Bronchial epithelial cell (primary cell): ENCODE measurements around the gene FRMD4A. TPM values are rescaled to one million over a fixed set of nuclear protein-coding genes. Genes with fewer than 3 reads are reported as not detected.

Experiments used
- DNase-seq: peaks from one replicate; pipeline ENCODE4 v3.0.0-alpha.2; 2010; ENCODE audit warnings: low read depth
- FAIRE-seq: peaks from 2 replicates; lab custom pipeline; 2011; peaks lifted over from hg19 to GRCh38; lab: Jason Lieb, UNC
- H3K27me3 ChIP-seq: 2 replicates; pipeline ENCODE4 v1.5.1; 2011; ENCODE audit warnings: low read length; ENCODE audit not compliant: control insufficient read depth, insufficient read depth
- H3K36me3 ChIP-seq: 2 replicates; pipeline ENCODE4 v1.5.1; 2011; ENCODE audit warnings: low read length; ENCODE audit not compliant: control insufficient read depth, insufficient read depth
- H3K4me3 ChIP-seq: 2 replicates; pipeline ENCODE4 v1.5.1; 2011; ENCODE audit warnings: mild to moderate bottlenecking, low read depth, low read length, control low read depth
- total RNA-seq: library from RNA; depleted of rRNA; stranded (reverse); fragments of >200 nt; gene quantifications from 2 replicates; pipeline ENCODE4 v1.2.1, GENCODE V29; 2014
- TF ChIP-seq, protein P1 (sequence below): IDR thresholded peaks from 2 replicates; pipeline ENCODE4 v1.5.1; 2011; ENCODE audit warnings: mild to moderate bottlenecking, moderate library complexity, low read length, control low read depth, inconsistent platforms; ENCODE audit not compliant: insufficient read depth, severe bottlenecking

Gene FRMD4A
- total RNA-seq, 1 donor from 2014 or later, result 3.2 TPM

DNA sequence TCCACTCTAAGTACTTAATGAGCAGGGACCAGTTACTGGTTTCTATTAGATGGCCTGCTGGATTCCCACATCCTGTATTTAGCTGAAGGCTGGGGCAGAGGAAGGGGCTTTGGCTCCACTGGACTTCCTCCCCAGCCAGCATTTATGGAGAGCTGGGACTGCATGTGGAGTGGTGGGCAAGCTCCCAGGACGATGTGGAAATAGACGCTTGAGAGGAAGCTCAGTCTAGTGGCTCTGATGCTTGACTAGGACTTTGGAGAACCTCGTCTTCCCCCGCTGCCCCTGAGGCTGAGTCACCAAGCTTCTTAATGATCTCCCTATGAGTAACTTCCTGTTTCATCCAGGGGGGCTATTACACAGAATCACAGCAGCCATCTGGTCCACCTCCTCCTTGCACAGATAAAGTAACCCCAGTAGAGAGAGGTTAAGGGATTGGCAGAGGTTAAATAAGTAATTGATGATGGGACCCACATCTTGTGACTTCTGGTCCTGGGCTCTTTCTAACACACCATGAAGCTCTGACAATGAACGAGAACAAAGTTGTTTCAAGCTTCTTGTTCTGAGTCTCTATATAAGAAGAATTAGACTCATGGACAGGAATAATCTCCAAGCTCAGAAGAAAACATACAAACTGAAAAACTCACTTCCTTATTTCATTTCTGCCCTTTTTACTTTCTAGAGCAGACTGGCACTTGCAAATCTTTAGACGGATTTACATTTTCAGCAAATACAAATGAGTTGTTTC lies 617.7 kb downstream of the FRMD4A start:
- H3K4me3 ChIP-seq, result no peak overlapping the region
- H3K27me3 ChIP-seq, result no peaks in the 10 kb centered on the region
- FAIRE-seq (no peak), DNase-seq (peak; percentile 86)
- no peaks in the 10 kb centered on the region for H3K36me3 ChIP-seq
- TF ChIP-seq, protein P1, sequence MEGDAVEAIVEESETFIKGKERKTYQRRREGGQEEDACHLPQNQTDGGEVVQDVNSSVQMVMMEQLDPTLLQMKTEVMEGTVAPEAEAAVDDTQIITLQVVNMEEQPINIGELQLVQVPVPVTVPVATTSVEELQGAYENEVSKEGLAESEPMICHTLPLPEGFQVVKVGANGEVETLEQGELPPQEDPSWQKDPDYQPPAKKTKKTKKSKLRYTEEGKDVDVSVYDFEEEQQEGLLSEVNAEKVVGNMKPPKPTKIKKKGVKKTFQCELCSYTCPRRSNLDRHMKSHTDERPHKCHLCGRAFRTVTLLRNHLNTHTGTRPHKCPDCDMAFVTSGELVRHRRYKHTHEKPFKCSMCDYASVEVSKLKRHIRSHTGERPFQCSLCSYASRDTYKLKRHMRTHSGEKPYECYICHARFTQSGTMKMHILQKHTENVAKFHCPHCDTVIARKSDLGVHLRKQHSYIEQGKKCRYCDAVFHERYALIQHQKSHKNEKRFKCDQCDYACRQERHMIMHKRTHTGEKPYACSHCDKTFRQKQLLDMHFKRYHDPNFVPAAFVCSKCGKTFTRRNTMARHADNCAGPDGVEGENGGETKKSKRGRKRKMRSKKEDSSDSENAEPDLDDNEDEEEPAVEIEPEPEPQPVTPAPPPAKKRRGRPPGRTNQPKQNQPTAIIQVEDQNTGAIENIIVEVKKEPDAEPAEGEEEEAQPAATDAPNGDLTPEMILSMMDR, result no peak

DNA sequence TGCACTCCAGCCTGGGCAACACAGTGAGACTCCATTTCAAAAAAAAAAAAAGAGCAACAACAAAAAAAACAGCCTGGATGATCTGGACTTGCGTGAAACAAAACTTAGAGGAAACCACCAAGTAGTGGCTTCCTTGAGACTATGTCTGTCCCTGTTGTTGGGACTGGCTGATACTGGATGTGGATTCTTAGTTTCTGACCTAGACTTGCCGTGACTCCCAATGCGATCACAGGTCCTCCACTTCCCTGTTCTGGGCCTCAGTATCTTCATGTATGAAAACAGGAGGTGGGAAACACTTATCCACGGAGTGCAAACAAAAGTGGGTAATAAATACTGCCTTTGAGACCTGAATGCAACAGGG lies 618.3 kb downstream of the FRMD4A start:
- no peaks in the 10 kb centered on the region for H3K27me3 ChIP-seq
- no peaks in the 10 kb centered on the region for H3K36me3 ChIP-seq
- FAIRE-seq (no peak), DNase-seq (no peak)
- no peak overlapping the region for H3K4me3 ChIP-seq
- TF ChIP-seq, protein P1, result no peak

DNA sequence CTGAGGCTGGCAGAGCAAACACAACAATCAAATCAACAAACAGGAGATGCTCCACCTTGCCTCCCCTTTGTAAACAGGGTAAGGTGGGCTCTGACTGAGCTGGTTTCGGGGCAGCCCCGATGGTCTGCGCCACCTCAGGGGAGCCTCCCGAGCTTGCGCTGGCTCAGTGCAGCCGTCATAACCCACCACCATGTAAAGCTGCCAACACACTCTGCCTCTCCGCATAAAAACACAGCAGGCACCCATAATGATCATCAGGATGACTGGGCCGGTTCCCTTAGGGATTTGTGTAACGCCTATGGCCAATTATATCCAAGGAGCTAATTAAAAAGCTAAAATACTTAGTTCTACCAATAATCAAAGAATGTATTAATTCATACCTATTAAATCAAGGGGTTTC lies 619.4 kb downstream of the FRMD4A start:
- Histone ChIP-seq H3K27me3 (no peaks in the 10 kb centered on the region), H3K4me3 (no peak overlapping the region), H3K36me3 (no peaks in the 10 kb centered on the region)
- no peak for DNase-seq
- TF ChIP-seq, protein P1, result no peak
- no peak for FAIRE-seq

DNA sequence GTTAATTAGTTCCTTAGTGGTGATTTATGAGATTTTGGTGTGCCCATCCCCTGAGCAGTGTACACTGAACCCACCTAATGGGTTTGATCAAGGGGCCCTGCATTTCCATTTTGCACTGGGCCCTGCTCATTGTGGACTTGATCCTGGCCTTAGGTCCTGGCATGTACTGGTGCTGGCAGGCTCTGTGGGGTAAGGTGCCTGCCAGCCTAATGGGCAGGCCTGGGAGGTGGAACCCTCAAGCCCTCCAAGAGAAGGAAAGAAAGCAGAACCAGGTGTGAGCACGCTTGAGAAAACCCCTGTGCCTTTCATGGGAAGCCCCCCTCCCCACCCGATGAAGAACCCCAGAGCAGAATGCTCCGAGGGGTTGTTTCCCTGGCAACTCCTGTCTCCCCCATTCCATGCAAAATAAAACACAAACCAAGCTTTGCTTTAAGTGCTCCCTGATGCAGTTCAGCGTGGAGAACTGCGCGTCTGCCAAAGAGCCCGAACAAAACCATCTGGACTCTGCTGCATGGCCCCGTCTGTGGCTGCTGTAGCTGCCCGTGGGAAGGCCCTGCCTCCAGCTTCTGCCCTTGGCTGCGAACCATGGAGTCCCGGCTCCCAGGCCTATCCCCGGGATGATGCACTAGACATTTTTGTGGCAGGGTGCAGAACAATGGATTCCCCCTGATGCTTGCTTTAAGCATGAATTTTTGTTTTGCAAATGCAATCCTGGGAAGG lies 620.6 kb downstream of the FRMD4A start:
- no peaks in the 10 kb centered on the region for H3K27me3 ChIP-seq
- DNase-seq, result no peak
- H3K4me3 ChIP-seq, result no peak overlapping the region
- FAIRE-seq, result no peak
- TF ChIP-seq, protein P1, result no peak
- no peaks in the 10 kb centered on the region for H3K36me3 ChIP-seq

DNA sequence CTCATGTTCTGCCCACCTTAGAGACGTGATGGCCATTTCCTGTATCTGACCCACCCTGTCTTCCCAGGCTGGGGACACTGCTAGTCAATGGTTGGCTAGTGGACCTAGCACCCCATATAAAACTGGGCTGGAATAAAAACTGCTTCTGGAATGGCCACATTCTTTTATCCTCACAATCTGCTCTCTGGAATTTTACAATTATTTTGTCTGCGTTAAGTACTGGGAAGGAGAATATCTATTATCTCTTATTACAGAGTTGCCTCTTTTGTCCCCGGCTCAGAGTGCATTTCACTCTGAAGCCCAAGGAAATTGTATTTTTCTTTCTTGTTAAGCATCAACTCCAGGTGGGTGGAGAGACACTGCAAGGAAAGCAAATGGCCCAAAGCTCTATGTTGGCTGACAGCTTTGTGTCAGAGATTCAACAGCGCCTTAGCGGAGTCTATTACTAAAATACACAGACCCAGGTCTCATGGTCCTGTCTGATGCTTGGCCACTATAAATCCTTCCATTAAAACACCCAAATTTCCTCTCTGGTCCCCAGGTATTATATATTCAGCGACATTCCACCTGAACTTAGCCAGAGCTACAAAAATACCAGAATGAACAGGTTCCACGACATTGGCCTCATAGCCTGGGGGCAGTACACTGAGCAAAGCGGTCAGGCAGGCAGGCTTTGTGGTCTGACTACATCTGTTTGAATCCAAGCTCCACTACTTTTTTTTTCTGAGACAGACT lies 622.3 kb downstream of the FRMD4A start:
- TF ChIP-seq, protein P1, result no peak
- Histone ChIP-seq H3K36me3 (no peaks in the 10 kb centered on the region), H3K4me3 (peak overlapping the region; percentile 53), H3K27me3 (no peaks in the 10 kb centered on the region)
- FAIRE-seq (no peak), DNase-seq (peak; percentile 84)
